ENCODE results near the gene TAF11L12.
"Not testable (repeated sequence)": the region's sequence is repeated elsewhere in the genome, so short reads cannot be mapped to it uniquely, and the experiment has no call there.

The TAF11L12 gene

DNA sequence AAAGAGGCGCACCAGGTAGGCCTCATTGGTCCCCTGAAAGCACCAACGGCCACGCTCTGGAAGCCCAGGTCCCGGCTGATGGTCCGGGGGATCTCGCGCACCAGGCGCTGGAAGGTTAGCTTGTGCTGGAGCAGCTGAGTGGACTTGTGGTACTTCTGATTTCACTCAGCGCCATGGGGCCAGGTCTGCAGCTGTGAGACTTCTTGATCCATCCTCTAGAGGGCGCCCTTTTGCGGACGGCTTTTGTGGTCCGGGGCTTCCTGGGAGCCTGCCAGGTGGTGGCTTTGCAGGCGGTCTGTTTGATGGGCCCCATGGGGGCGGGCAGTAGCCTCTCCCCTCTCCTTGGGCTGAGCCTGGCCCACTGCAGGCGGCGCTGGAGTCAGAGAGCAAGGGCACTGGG is 10.4 kb downstream of the TAF11L12 start:
- TF ChIP-seq, protein P1, sequence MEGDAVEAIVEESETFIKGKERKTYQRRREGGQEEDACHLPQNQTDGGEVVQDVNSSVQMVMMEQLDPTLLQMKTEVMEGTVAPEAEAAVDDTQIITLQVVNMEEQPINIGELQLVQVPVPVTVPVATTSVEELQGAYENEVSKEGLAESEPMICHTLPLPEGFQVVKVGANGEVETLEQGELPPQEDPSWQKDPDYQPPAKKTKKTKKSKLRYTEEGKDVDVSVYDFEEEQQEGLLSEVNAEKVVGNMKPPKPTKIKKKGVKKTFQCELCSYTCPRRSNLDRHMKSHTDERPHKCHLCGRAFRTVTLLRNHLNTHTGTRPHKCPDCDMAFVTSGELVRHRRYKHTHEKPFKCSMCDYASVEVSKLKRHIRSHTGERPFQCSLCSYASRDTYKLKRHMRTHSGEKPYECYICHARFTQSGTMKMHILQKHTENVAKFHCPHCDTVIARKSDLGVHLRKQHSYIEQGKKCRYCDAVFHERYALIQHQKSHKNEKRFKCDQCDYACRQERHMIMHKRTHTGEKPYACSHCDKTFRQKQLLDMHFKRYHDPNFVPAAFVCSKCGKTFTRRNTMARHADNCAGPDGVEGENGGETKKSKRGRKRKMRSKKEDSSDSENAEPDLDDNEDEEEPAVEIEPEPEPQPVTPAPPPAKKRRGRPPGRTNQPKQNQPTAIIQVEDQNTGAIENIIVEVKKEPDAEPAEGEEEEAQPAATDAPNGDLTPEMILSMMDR (conservative IDR thresholded peaks at IDR 0.05; ENCODE audit: control insufficient read depth, insufficient read depth, low read depth, low read length), result no peak
- H3K4me3 ChIP-seq (ENCODE audit: control insufficient read depth, low read depth, low read length), result no peak overlapping the region
- DNase-seq (ENCODE audit: low read depth), result no peak

DNA sequence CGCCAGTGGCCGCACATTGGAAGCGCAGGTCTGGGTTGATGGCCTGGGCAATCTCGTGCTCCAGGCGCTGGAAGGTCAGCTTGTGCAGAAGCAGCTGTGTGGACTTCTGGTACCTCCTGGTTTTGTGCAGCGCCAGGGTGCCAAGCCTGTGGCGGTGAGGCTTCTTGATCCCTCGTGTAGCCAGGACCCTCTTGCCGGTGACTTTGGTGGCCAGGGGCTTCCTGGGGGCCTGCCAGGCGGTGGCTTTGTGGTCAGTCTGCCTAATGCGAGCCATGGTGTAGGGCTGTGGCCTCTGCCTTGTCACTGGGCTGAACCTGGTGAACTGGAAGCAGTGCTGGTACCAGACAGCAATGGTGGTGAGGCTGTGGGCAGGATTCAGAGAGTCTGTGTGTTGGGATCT is 15.5 kb downstream of the TAF11L12 start:
- DNase-seq (ENCODE audit: low read depth), result no peak
- TF ChIP-seq, protein P1 (conservative IDR thresholded peaks at IDR 0.05; ENCODE audit: control insufficient read depth, insufficient read depth, low read depth, low read length), result no peak

GRCh38 chr5:17631788-17632187 is 21.6 kb downstream of the TAF11L12 start, which contains the start of gene TAF11L13:
TAF11L13 (plus strand) TSS chr5:17632088.
- DNase-seq (ENCODE audit: low read depth); H3K4me3 ChIP-seq (ENCODE audit: control insufficient read depth, low read depth, low read length): not testable (repeated sequence)

More for the DNA sequence above, 15.5 kb downstream of the TAF11L12 start:
- no peak overlapping the region for H3K4me3 ChIP-seq (ENCODE audit: control insufficient read depth, low read depth, low read length)

DNA sequence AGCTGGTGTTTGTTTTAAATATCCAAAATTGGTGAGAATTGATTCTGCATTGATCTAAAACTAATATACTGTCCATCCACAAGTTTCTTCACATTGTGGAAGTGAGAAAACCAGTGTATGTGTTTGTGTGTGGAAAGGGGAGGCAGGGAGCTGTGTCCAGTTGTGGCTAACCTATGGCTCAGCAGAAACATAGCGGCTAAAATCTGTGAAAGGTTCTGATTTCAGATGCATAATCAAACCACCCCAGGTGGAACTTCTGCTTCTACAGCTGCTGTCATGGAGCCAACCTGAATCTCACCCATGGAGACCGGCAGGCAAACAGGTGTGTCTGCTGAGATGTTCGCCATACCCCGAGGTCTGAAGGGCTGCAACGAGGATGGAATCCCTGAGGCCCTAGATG is 24.0 kb downstream of the TAF11L12 start, which contains the start of gene TAF11L14:
TSS of gene TAF11L14 (plus strand) at position 301 of the 400 bp plus-strand sequence.
- TF ChIP-seq, protein P1 (conservative IDR thresholded peaks at IDR 0.05; ENCODE audit: control insufficient read depth, insufficient read depth, low read depth, low read length), result no peak
- DNase-seq (ENCODE audit: low read depth), result no peak
- H3K4me3 ChIP-seq (ENCODE audit: control insufficient read depth, low read depth, low read length), result no peak within 1 kb of the TSS

DNA sequence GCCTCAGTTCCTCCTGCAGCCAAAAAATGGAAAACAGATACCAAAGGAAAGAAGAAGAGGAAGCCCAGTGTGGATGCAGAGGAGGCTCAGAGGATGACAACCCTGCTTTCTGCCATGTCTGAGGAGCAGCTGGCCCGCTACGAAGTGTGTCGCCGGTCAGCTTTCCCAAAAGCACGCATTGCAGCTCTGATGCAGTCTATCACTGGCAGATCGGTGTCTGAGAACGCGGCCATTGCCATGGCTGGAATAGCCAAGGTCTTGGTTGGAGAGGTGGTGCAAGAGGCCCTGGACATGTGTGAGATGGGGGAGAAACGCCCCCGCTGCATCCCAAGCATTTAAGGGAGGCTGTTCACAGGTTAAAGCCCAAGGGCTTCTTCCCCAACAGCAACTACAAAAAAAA is 39.0 kb downstream of the TAF11L12 start:
- not testable (repeated sequence) for H3K4me3 ChIP-seq (ENCODE audit: control insufficient read depth, low read depth, low read length); DNase-seq (ENCODE audit: low read depth)

DNA sequence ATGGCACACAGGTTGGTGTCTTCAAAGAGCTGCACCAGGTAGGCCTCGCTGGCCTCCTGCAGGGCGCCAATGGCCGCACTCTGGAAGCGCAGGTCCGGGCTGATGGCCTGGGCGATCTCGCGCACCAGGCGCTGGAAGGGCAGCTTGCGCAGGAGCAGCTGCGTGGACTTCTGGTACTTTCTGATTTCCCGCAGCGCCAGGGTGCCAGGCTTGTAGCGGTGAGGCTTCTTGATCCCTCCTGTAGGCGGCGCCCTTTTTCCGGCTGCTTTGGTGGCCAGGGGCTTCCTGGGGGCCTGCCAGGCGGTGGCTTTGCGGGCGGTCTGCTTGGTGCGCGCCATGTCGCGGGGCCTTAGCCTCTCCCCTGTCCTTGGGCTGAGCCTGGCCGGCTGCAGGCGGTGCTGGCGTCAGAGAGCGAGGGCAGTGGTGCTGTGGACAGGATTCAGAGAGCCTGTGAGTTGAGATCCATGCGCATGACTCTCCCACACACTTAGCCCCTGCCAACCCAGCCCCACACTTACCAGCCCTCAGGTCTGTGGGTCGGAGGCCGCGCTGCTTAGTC is 45.1 kb downstream of the TAF11L12 start:
- DNase-seq (ENCODE audit: low read depth); H3K4me3 ChIP-seq (ENCODE audit: control insufficient read depth, low read depth, low read length): not testable (repeated sequence)

DNA sequence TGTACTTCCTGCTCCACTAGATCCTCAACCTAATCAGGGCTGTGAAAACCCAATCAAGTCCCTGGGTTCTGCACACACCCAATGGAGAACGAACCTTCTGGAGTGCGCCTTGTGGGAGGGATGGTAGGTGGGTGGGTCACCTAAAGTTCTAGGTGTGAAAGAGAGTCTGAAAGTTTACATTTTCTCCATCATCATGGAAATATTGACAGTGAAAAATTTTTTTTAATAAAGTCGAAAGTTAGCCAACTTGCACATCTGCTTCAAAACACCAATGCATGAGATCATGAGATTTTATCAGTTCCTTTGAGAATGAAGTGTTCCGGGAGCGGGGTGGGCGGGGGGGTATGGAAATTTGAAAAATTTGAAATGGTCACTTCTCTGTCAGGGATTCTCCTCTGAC is 45.7 kb downstream of the TAF11L12 start:
- TF ChIP-seq, protein P1 (conservative IDR thresholded peaks at IDR 0.05; ENCODE audit: control insufficient read depth, insufficient read depth, low read depth, low read length), result no peak
- DNase-seq (ENCODE audit: low read depth), result no peak
- no peak overlapping the region for H3K4me3 ChIP-seq (ENCODE audit: control insufficient read depth, low read depth, low read length)
